Muscle layer of colon (tissue), 2 donors: Measurements from ENCODE around the gene SHISA7.

Experiments used
- H3K27ac ChIP-seq: one replicate; pipeline ENCODE4 v1.7.0; 2013; ENCODE audit warnings: low read depth, mild to moderate bottlenecking, low read length, moderate library complexity
- H3K27me3 ChIP-seq, 2 donors: one replicate each; pipeline ENCODE4 v1.7.0; 2013; ENCODE audit warnings: low read length in 2 of 2, mild to moderate bottlenecking in 2 of 2; ENCODE audit not compliant: insufficient read depth in 2 of 2, control insufficient read depth in 1 of 2
- H3K36me3 ChIP-seq: one replicate; pipeline ENCODE4 v1.7.0; 2013; ENCODE audit warnings: mild to moderate bottlenecking, low read length; ENCODE audit not compliant: insufficient read depth
- H3K4me1 ChIP-seq: one replicate; pipeline ENCODE4 v1.7.0; 2013; ENCODE audit warnings: mild to moderate bottlenecking, low read length; ENCODE audit not compliant: insufficient read depth
- H3K4me3 ChIP-seq, 2 donors: one replicate each; pipeline ENCODE4 v1.7.0; 2013; ENCODE audit warnings: low read length in 2 of 2, low read depth in 1 of 2, mild to moderate bottlenecking in 1 of 2, moderate library complexity in 1 of 2
- H3K9ac ChIP-seq: one replicate; pipeline ENCODE4 v1.7.0; 2013; ENCODE audit warnings: low read length
- H3K9me3 ChIP-seq: one replicate; pipeline ENCODE4 v1.7.0; 2013; ENCODE audit warnings: mild to moderate bottlenecking, low read length
- donor health status: abdominal sarcoma.
- donor health status: Adenocarcinoma of cecum.

SHISA7 gene

DNA sequence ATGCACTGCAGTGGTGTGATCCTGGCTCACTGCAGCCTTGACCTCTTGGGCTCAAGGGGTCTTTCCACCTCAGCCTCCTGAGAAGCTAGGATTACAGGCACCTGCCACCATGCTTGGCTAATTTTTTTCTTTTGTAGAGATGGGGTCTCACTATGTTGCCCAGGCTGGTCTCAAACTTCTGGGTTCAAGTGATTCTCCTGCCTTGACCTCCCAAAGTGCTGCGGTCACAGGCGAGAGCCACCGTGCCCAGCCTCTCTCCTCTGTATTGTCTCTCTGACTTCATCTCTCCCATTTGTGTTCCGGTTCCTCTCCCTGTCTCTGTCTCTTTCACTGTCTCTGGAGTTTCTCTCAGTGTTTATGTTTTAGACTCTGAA, 23.1 kb upstream of the SHISA7 start:
- Histone ChIP-seq H3K9ac (no peak overlapping the region), H3K36me3 (no peaks in the 10 kb centered on the region)

DNA sequence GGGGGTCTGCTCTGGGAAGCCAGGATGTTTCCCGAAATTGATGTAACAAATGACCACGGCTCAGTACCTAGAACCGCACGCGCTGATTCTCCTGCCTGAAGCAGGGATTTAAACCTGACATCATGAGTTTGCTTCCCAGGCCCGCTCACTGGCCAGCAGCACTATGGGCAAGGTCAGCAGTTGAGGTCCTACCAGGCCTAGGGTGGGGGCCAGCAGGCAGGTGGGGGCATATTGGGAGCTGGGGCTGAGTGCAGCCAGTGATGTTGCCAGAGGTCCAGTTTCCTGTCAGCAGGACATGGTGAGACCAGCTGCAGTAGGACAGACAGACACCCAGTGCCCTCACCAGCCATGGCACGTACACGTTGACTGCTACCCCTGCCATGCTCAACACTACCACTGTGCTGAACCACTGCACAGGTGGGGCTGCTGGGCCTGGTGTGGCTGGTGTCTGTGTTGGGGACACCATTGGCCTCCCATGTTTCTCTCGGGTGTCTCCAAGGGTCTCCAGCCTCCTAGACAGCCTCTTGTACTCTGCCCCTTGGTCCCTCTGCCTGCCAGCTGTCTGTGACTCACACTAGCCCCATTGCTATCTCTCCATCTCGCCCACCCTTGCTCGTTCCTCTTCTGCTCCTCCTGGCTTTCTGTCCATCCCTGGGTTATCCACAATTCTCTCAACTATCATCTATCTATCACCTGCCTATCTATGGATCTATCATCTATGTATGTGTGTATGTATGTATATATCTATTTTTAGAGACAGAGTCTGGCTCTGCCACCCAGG, 22.6 kb upstream of the SHISA7 start:
- Histone ChIP-seq H3K4me3 (no peak overlapping the region), H3K4me1 (peaks cover 5% of the 10 kb centered on the region), H3K9ac (no peak overlapping the region), H3K27me3 (no peaks in the 10 kb centered on the region), H3K27ac (no peak overlapping the region), H3K9me3 (no peaks in the 10 kb centered on the region), H3K36me3 (no peaks in the 10 kb centered on the region)

More for the DNA sequence above, 23.1 kb upstream of the SHISA7 start:
- Histone ChIP-seq H3K27ac (no peak overlapping the region), H3K9me3 (no peaks in the 10 kb centered on the region), H3K4me3 (no peak overlapping the region), H3K27me3 (no peaks in the 10 kb centered on the region), H3K4me1 (peaks cover 5% of the 10 kb centered on the region)

DNA sequence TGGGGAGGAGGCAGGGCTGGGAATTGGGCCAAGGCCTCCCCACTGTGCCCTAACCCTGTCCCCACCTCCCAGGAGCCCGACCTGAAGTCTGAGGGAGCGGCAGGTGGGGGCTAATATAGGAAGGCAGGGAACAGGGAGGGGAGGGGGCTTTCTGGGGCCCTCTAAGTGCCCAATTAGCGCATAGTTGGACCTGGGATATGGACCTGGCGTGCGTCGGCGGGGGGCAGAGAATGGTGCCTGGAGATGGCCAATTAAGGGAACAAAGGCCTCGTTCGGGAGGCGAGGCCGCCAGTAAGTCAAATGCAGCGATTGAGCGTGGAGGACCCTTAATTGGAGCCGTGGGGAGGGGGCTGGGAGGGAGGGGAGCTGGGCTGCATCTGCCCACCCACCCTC, 21.6 kb upstream of the SHISA7 start, which contains the start of gene C19orf85:
Gene C19orf85 (minus strand): TSS at position 90 of the 393 bp plus-strand sequence. CDS start 197 bp downstream, outside the sequence.
- H3K9me3 ChIP-seq, result no peaks in the 10 kb centered on the region
- H3K27ac ChIP-seq, result no peak within 1 kb of the TSS
- no peak within 1 kb of the TSS for H3K9ac ChIP-seq
- no peaks in the 10 kb centered on the region for H3K36me3 ChIP-seq
- H3K4me1 ChIP-seq, result peaks cover 13% of the 10 kb centered on the region
- no peaks in the 10 kb centered on the region for H3K27me3 ChIP-seq
- no peak within 1 kb of the TSS for H3K4me3 ChIP-seq

DNA sequence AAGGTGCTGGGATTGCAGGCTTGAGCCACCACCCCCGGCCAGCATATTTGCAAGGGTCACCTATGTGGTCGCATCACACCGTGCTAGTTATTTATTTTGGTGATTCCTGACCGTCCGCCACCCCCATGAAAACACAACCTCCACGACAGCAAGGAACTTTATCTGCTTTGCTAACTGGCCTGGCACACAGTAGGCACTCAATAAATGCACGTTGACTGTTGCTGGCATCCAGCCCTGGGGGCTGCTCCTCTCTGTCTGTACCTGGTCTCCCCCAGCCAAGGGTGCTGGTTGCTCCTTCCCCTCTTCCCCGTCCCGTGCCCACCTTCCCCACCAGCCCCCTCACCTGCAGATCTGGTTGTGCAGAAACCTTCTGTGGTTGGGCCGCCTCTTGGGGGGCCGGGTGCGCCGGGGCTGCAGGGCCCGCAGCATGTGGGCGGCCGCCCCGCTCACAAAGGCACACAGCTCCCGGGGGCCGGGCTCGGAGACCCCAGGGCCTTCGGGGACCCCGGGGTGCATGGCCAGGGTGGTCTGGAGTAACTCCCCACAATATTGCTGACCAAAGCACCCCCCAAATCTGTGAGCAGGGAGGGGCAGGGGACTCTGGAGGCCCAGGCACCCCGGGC, 21.1 kb upstream of the SHISA7 start:
- no peak overlapping the region for H3K4me3 ChIP-seq
- no peaks in the 10 kb centered on the region for H3K27me3 ChIP-seq
- H3K27ac ChIP-seq, result no peak overlapping the region
- H3K36me3 ChIP-seq, result no peaks in the 10 kb centered on the region
- no peak overlapping the region for H3K9ac ChIP-seq
- no peaks in the 10 kb centered on the region for H3K9me3 ChIP-seq
- peaks cover 17% of the 10 kb centered on the region for H3K4me1 ChIP-seq

DNA sequence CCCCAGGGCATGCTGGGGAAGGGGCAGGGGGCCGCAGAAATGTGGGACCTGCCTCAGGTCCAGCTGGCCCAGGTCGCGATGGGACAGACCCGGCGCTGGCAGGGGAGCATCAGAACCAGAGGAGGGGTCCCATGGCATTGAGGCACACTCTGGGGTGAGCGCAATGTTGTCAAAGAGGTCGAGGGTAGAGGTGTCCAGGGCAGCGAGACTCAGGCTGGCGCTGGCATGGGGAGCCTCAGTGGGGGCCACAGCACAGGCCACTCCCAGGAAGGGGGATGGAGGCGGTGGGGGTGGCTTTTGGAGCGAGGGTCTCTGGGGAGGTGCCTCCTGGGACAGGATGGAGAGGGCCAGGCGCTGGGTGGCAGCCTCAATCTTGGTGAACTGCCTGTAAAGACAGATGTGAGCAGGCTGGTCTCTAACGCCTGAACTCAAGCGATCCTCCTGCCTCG, 20.5 kb upstream of the SHISA7 start:
- H3K27me3 ChIP-seq, result no peaks in the 10 kb centered on the region
- H3K4me3 ChIP-seq, result no peak overlapping the region
- no peak overlapping the region for H3K27ac ChIP-seq
- H3K9ac ChIP-seq, result no peak overlapping the region
- H3K9me3 ChIP-seq, result no peaks in the 10 kb centered on the region
- peaks cover 17% of the 10 kb centered on the region for H3K4me1 ChIP-seq
- no peaks in the 10 kb centered on the region for H3K36me3 ChIP-seq

DNA sequence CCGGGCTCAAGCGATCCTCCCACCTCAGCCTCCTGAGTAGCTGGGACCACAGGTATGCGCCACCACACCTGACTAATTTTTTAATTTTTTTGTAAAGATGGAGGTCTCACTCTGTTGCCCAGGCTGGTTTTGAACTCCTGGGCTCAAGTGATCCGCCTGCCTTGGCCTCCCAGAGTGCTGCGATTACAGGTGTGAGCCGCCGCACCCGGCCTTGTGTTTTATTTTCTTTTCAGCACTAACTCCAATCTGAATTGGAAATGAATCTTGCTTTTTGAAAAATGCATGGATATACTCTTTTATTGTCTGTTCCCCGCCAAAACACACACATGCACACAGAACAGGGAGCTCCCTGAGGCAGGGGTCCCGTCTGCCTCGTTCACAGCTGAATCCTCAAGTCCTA, 19.6 kb upstream of the SHISA7 start:
- Histone ChIP-seq H3K27me3 (no peaks in the 10 kb centered on the region), H3K4me1 (peaks cover 12% of the 10 kb centered on the region), H3K4me3 (no peak overlapping the region), H3K9ac (no peak overlapping the region), H3K9me3 (no peaks in the 10 kb centered on the region), H3K27ac (no peak overlapping the region), H3K36me3 (no peaks in the 10 kb centered on the region)

DNA sequence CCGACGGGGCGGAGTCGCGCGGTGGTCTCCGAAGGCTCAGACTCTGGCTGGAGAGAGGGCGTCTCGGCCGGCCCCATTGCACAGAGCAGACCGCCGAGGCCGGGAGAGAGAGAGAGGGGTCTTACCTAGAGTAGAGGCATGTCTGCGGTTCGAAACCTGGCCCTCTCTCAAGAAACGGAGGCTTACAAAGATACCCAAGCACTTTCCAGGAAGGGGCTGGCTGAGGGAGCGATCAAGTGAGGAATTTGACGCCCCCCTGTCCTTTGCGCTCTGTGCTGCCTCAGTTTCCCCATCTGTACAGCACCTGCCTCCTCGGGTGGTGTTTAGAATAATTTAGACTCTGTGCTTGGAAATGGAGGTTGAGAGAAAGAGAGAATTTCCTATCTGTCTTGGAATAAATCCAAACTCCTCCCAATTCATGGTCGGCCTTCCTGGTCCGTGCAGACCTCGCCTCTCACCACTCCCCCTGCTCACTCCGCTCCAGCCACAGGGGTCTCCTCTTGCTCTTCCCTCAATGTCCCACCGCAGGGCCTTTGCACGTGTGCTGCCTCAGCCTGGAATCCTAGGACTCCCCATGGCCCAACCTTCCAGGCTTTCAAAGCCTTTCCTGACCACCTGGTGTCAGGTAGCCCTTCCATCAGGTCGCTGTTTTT, 19.0 kb upstream of the SHISA7 start:
- peak overlapping the region; percentile 31 to 73 for H3K4me3 ChIP-seq
- peak overlapping the region; percentile 79 for H3K27ac ChIP-seq
- peak overlapping the region; percentile 54 for H3K9ac ChIP-seq
- no peaks in the 10 kb centered on the region for H3K9me3 ChIP-seq
- peaks cover 12% of the 10 kb centered on the region for H3K4me1 ChIP-seq
- no peaks in the 10 kb centered on the region for H3K36me3 ChIP-seq
- no peaks in the 10 kb centered on the region for H3K27me3 ChIP-seq

DNA sequence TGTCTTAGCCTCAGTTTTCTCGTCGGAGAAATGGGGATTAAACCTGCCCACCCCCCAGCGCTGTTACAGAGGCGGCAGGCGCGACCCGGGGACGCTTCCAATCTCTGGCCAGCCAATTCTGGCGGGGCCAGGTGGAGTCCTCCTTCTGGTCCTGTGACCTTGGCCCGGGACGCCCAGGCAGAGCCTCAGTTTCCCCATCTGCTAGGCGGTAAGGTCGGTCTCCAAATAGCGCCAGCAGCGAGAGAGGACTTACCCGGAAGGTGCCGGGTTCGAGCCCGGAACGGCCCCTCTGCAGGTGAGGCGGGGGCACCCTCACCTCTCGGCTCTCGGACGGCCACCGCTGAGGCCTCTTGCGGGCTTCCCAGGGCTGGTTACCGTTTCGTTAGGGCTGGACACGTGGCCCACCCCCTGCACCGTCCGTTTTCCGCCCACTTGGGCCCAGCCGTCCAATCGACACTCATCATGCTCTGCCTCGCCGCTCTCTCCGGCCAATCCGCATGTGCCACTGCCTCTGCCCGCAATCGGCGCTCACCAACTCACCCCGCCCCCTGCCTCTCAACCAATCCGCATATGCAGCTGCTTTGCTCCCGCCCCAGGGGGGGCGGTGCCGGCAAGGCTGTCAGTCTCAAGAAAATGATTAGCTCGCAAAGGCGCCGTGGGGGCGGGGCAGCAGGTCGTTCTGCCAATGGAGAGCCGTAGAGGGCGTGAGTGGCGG, 18.3 kb upstream of the SHISA7 start, which contains the start of gene ISOC2:
Gene ISOC2 (minus strand): TSS at position 384 of the 715 bp plus-strand sequence. CDS start 5,156 bp downstream, outside the sequence.
- H3K9me3 ChIP-seq, result no peaks in the 10 kb centered on the region
- no peaks in the 10 kb centered on the region for H3K27me3 ChIP-seq

DNA sequence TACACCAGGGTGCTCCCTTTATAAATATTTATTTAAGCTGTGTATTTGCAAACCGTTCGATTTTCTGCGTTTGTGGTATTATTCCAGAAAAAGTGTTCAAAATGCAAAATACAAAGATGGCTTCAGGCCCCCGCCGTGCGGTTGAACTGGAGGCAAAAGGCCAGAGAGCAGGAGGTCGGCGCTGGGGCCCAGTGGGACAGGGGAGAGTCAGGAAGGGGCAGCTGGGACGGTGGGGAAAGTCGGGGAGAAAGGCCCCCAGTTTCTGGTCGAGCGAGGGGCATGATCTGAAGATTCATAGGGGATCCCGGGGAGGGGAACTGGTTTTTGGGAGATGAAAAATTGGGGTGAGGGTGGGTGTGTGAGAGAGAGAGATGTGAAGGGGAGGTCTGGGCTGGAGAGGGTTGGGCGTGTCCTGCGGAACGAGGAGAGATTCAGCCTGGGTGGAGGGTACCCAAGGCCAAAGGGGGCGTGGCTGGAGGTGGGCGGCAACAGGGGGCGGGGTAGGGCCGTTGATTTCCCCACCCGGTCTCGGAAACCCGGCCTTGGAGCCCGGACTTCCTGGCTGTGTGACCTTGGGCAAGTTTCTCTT, 17.7 kb upstream of the SHISA7 start:
- Histone ChIP-seq H3K27ac (peak overlapping the region; percentile 99), H3K4me1 (peaks cover 12% of the 10 kb centered on the region), H3K9me3 (no peaks in the 10 kb centered on the region), H3K4me3 (peak overlapping the region; percentile 67 to 82), H3K36me3 (no peaks in the 10 kb centered on the region), H3K9ac (peak overlapping the region; percentile 72), H3K27me3 (no peaks in the 10 kb centered on the region)

More for the DNA sequence above, 18.3 kb upstream of the SHISA7 start, which contains the start of gene ISOC2:
- peaks cover 12% of the 10 kb centered on the region for H3K4me1 ChIP-seq
- peak within 1 kb of the TSS; percentile 67 to 82 for H3K4me3 ChIP-seq
- no peaks in the 10 kb centered on the region for H3K36me3 ChIP-seq
- peak within 1 kb of the TSS; percentile 72 for H3K9ac ChIP-seq
- peak within 1 kb of the TSS; percentile 99 for H3K27ac ChIP-seq

DNA sequence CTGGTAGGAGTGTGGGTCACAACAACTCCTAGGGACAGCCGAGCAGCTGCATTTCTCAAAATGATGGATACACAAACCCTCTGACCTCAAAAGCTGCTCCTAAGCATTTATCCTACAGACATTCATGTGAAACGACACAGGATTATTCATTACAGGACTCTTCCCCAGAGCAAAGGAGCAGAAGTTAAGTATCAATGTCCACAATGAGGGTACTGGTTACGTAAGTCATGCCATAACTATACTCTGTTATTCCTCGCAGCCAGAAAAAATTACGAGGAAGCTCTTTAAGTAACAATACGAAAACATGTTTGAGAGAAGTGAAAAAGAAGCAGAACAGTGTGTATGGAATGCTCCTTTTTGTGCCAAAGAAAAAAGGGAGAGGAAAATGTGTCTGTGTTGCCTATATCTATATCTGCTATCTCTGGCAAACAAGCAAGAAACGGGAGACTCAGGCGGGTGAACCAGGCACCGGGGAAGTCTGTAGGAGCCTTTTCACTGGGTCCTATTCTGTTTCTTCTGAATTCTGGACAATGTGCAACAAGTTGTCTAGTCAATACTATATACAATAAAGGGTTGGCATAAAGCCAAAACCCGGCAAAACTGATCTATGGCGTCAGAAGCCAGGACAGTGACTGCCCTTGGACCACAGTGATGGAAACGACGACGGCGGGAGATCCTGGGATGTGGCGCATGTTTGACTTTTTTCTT, 17.0 kb upstream of the SHISA7 start:
- H3K27ac ChIP-seq, result peak overlapping the region; percentile 61
- no peaks in the 10 kb centered on the region for H3K9me3 ChIP-seq
- H3K4me3 ChIP-seq, result peak overlapping the region; percentile 67 to 82

More for the DNA sequence above, 17.0 kb upstream of the SHISA7 start:
- Histone ChIP-seq H3K27me3 (no peaks in the 10 kb centered on the region), H3K4me1 (peaks cover 12% of the 10 kb centered on the region), H3K9ac (peak overlapping the region; percentile 33), H3K36me3 (peaks cover 5% of the 10 kb centered on the region)
